ENCODE measurements around the gene NSL1. TPM values are rescaled to one million over a fixed set of nuclear protein-coding genes. Genes with fewer than 3 reads are reported as not detected.
"Not testable (repeated sequence)": the region's sequence is repeated elsewhere in the genome, so short reads cannot be mapped to it uniquely, and the experiment has no call there.

The NSL1 gene
- total RNA-seq, 2 experiments from 2014 or later = 39.8 to 41.8 TPM

- H3K27ac Mint-ChIP-seq = peak overlapping the region; percentile 6
- H3K36me3 Mint-ChIP-seq = peaks cover 37% of the 10 kb centered on the region
- no peaks in the 10 kb centered on the region for H3K27me3 Mint-ChIP-seq
- H3K4me1 Mint-ChIP-seq (ENCODE audit: low read depth) = peaks cover 37% of the 10 kb centered on the region
- intact Hi-C loops (cut with micrococcal nuclease) = loop anchor here (1.0 to 5.0 kb wide), 7 partner anchors 35 to 325 kb away; partner anchors contain the start of gene BATF3
- no peak for DNase-seq
- CTCF ChIA-PET = interaction anchor here (0.5 to 7.8 kb wide), 25 partner anchors 9 to 325 kb away, joined by 3 to 156 read pairs (median 5); partner anchors contain the start of genes BATF3, NSL1 and TATDN3
- no peak overlapping the region for H3K4me3 Mint-ChIP-seq
- POLR2A ChIA-PET = no interaction called here
- no peaks in the 10 kb centered on the region for H3K9me3 Mint-ChIP-seq
These were observed 9.0 kb downstream of the NSL1 start for GRCh38 chr1:212782422-212783154.

DNA sequence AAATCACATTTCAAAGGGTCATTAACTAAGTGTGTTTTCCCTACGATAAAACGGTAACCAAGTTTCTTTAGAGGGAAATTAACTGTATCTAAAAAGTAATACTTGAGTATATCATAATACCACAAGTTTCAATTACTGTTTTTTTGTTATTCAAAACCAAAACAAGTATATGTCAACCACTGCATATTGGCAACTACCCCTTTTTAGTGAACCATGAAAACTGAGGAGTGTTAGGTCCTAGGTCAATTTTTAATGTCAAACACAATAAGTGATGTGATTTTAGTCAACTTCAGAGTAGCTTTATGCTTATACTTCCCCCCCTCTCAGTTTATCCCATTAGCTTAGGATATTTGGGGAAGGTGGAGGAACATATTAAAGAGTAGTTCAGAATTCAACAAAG is 10.4 kb downstream of the NSL1 start:
- intact Hi-C loops (cut with micrococcal nuclease) = loop anchor here (5.0 kb wide), 2 partner anchors 34 to 214 kb away; no protein-coding TSS in a partner anchor
- CTCF ChIA-PET = interaction anchor here (0.7 to 7.8 kb wide), 22 partner anchors 8 to 324 kb away, joined by 3 to 156 read pairs (median 6); partner anchors contain the start of genes BATF3, NSL1 and TATDN3
- peak overlapping the region; percentile 23 for H3K27ac Mint-ChIP-seq
- no peak overlapping the region for H3K4me3 Mint-ChIP-seq
- H3K9me3 Mint-ChIP-seq = no peaks in the 10 kb centered on the region
- DNase-seq = no peak
- H3K36me3 Mint-ChIP-seq = peaks cover 37% of the 10 kb centered on the region
- no peaks in the 10 kb centered on the region for H3K27me3 Mint-ChIP-seq
- H3K4me1 Mint-ChIP-seq (ENCODE audit: low read depth) = peaks cover 37% of the 10 kb centered on the region
- POLR2A ChIA-PET = interaction anchor here (0.8 kb wide), 1 partner anchor 173 kb away, joined by 3 read pairs; the partner anchor contains the start of gene ATF3

DNA sequence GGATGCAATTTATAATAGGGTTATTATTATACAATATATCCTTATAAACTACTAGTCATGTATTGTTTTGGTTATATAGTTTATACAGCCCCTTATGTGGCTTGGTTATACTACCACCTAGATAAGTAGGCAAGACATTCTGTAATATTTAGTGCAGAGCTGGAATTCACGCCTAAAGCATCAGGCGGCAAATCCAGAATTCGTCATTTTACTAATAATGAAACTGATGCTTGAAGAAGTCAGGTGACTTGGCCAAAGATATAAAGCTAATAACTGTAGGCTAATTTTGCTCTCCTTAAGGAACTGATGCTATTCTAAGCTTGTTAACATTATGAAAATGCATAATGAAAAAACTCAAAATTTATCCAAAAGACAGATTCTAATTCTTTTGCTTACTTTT is 10.8 kb downstream of the NSL1 start:
- H3K4me1 Mint-ChIP-seq (ENCODE audit: low read depth) = peaks cover 35% of the 10 kb centered on the region
- H3K27ac Mint-ChIP-seq = no peak overlapping the region
- no peak for DNase-seq
- H3K27me3 Mint-ChIP-seq = no peaks in the 10 kb centered on the region
- H3K36me3 Mint-ChIP-seq = peaks cover 35% of the 10 kb centered on the region
- POLR2A ChIA-PET = interaction anchor here (0.8 kb wide), 2 partner anchors 10 to 173 kb away, joined by 3 read pairs; partner anchors contain the start of genes ATF3 and NSL1
- no peak overlapping the region for H3K4me3 Mint-ChIP-seq
- CTCF ChIA-PET = interaction anchor here (1.0 to 7.8 kb wide), 12 partner anchors 8 to 323 kb away, joined by 3 to 156 read pairs (median 11); partner anchors contain the start of genes BATF3, NSL1 and TATDN3
- H3K9me3 Mint-ChIP-seq = no peaks in the 10 kb centered on the region
- intact Hi-C loops (cut with micrococcal nuclease) = loop anchor here (5.0 kb wide), 2 partner anchors 33 to 213 kb away; no protein-coding TSS in a partner anchor

DNA sequence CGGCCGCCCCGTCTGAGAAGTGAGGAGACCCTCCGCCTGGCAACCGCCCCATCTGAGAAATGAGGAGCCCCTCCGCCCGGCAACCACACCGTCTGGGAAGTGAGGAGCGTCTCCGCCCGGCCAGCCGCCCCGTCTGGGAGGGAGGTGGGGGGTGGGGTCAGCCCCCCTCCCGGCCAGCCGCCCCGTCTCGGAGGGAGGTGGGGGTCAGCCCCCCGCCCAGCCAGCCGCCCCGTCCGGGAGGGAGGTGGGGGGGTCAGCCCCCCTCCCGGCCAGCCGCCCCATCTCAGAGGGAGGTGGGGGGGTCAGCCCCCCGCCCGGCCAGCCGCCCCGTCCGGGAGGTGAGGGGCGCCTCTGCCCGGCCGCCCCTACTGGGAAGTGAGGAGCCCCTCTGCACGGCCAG is 12.5 kb downstream of the NSL1 start:
- intact Hi-C loops (cut with micrococcal nuclease); H3K27me3 Mint-ChIP-seq; H3K9me3 Mint-ChIP-seq; POLR2A ChIA-PET; DNase-seq; H3K4me3 Mint-ChIP-seq; H3K27ac Mint-ChIP-seq; CTCF ChIA-PET: not testable (repeated sequence)
- H3K36me3 Mint-ChIP-seq = peaks cover 34% of the 10 kb centered on the region
- peaks cover 30% of the 10 kb centered on the region for H3K4me1 Mint-ChIP-seq (ENCODE audit: low read depth)

DNA sequence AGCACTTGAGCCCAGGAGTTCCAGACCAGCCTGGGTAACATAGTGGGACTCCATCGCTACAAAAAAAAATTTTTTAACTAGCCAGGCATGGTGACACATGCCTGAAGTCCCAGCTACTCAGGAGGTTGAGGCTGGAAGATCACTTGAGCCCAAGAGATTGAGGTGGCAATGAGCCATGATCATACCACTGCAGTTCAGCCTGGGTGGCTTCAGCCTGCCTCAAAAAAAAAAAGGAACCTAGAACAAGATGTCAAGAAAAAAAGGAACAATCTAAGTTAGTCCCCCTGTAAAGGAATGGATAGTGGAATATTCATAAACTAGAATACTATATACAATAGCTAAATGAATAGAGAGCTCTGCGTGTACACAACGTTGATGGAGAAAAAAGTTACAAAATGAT is 14.4 kb downstream of the NSL1 start:
- Mint-ChIP-seq H3K9me3 (peaks cover under 1% of the 10 kb centered on the region), H3K27ac (no peak overlapping the region), H3K4me3 (no peak overlapping the region), H3K27me3 (no peaks in the 10 kb centered on the region), H3K36me3 (peaks cover 28% of the 10 kb centered on the region), H3K4me1 (ENCODE audit: low read depth) (peaks cover 28% of the 10 kb centered on the region)
- POLR2A ChIA-PET = interaction anchor here (0.6 kb wide), 1 partner anchor 1595 kb away, joined by 3 read pairs; no protein-coding TSS in a partner anchor
- intact Hi-C loops (cut with micrococcal nuclease) = no loop called here
- CTCF ChIA-PET = interaction anchor here (0.5 to 2.7 kb wide), 10 partner anchors 8 to 328 kb away, joined by 3 to 23 read pairs (median 4); partner anchors contain the start of gene BATF3
- no peak for DNase-seq

- intact Hi-C loops (cut with micrococcal nuclease) = no loop called here
- Mint-ChIP-seq H3K4me1 (ENCODE audit: low read depth) (peaks cover 28% of the 10 kb centered on the region), H3K36me3 (peaks cover 37% of the 10 kb centered on the region), H3K27ac (no peak overlapping the region), H3K27me3 (no peaks in the 10 kb centered on the region), H3K4me3 (no peak overlapping the region), H3K9me3 (peaks cover 8% of the 10 kb centered on the region)
- POLR2A ChIA-PET = interaction anchor here (0.6 kb wide), 1 partner anchor 142 kb away, joined by 3 read pairs; no protein-coding TSS in a partner anchor
- DNase-seq = no peak
- CTCF ChIA-PET = no interaction called here
These were observed 16.3 kb downstream of the NSL1 start for GRCh38 chr1:212775241-212775640.

DNA sequence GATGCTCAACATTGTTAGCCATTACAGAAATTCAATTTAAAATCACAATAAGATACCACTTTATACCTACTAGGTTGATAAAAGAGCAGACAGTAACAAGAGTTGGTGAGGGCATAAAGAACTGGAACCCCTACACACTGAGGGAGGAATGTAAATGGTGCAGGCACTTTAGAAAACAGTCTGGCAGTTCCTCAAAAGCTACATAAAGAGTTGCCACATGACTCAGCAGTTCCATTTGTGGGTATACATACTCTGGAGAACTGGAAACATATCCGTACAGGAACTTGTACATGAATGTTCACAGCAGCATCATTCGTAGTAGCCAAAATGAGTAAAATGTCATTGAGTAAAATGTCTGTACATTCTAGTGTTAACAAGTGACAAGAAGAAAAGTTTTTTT is 17.0 kb downstream of the NSL1 start:
- POLR2A ChIA-PET = interaction anchor here (0.6 kb wide), 1 partner anchor 141 kb away, joined by 3 read pairs; no protein-coding TSS in a partner anchor
- Mint-ChIP-seq H3K27ac (no peak overlapping the region), H3K36me3 (peaks cover 42% of the 10 kb centered on the region), H3K27me3 (no peaks in the 10 kb centered on the region), H3K9me3 (peaks cover 15% of the 10 kb centered on the region), H3K4me3 (no peak overlapping the region), H3K4me1 (ENCODE audit: low read depth) (peaks cover 34% of the 10 kb centered on the region)
- intact Hi-C loops (cut with micrococcal nuclease) = no loop called here
- DNase-seq = no peak
- CTCF ChIA-PET = no interaction called here

DNA sequence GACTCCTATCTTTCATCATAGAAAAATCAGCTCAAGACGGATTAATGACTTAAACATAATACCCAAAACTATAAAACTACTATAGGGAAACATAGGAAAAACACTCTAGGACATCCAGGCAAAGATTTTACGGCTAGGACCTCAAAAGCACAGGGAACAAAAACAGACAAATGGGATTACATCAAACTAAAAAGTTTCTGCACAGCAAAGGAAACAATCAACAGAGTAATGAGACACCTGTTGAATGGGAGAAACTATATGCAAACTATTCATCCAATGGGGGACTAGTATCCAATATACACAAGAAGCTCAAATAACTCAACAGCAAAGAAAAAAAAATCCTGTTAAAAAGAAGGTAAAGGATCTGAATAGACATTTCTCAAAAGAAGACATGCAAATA is 18.6 kb downstream of the NSL1 start:
- no peak for DNase-seq
- Mint-ChIP-seq H3K4me3 (no peak overlapping the region), H3K4me1 (ENCODE audit: low read depth) (peaks cover 47% of the 10 kb centered on the region), H3K36me3 (peaks cover 51% of the 10 kb centered on the region), H3K27ac (no peak overlapping the region), H3K9me3 (peaks cover 30% of the 10 kb centered on the region), H3K27me3 (no peaks in the 10 kb centered on the region)
- intact Hi-C loops (cut with micrococcal nuclease) = no loop called here
- ChIA-PET POLR2A (no interaction called here), CTCF (interaction anchor here (1.6 to 1.9 kb wide), 3 partner anchors 9 to 108 kb away, joined by 6 to 10 read pairs (median 8); no protein-coding TSS in a partner anchor)

DNA sequence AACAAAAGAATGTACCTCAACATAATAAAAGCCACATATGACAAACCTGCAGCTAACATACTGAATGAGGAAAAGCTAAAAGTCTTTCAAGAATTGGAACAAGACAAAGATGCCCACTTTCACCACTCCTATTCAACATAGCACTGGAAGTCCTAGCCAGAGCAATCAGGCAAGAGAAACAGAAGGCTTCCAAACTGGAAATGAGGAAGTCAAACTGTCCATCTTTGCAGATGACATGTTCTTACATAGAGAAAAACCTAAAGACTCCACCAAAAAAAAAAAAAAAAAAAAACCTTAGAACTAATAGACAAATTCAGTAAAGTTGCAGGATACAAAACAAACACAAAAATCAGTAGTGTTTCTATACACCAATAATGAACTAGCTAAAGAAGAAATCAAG is 20.2 kb downstream of the NSL1 start:
- Mint-ChIP-seq H3K27ac (no peak overlapping the region), H3K27me3 (no peaks in the 10 kb centered on the region), H3K4me1 (ENCODE audit: low read depth) (peaks cover 52% of the 10 kb centered on the region), H3K9me3 (peaks cover 43% of the 10 kb centered on the region), H3K36me3 (peaks cover 62% of the 10 kb centered on the region), H3K4me3 (no peak overlapping the region)
- no peak for DNase-seq
- ChIA-PET POLR2A (no interaction called here), CTCF (interaction anchor here (1.0 to 4.2 kb wide), 4 partner anchors 11 to 294 kb away, joined by 3 to 24 read pairs (median 4); no protein-coding TSS in a partner anchor)
- intact Hi-C loops (cut with micrococcal nuclease) = no loop called here

DNA sequence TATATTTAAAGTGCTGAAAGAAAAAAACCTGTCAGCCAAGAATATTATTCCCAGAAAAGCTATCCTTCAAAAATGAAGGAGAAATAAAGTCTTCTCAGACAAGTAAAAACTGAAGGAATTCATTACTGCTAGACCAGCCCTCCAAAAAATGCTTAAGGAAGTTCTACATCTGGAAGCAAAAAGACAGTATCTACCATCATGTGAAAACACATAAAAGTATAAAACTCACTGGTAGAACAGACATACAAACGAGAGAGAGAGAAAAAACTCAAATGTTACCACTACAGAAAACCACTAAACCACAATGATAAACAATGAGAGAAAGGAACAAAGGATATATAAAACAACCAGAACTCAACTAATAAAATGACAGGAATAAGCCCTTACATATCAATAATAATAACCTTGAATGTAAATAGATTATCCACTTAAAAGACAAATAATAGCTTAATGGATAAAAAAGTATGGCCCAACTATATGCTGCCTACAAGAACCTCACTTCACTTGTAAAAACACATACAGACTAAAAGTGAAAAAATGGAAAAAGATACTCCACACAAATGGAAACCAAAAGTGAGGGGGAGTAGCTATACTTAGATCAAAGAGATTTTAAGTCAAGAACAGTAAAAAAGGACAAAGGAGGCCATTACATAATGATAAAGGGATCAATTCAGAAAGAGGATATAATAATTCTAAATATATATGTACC is 22.0 kb downstream of the NSL1 start:
- POLR2A ChIA-PET = interaction anchor here (0.6 to 1.5 kb wide), 5 partner anchors 19 to 254 kb away, joined by 3 to 7 read pairs (median 4); partner anchors contain the start of genes NSL1 and TATDN3
- Mint-ChIP-seq H3K9me3 (peaks cover 46% of the 10 kb centered on the region), H3K4me3 (peak overlapping the region; percentile 34), H3K36me3 (peaks cover 70% of the 10 kb centered on the region), H3K27me3 (no peaks in the 10 kb centered on the region), H3K4me1 (ENCODE audit: low read depth) (peaks cover 55% of the 10 kb centered on the region), H3K27ac (peak overlapping the region; percentile 30)
- intact Hi-C loops (cut with micrococcal nuclease) = loop anchor here (1.0 kb wide), 1 partner anchor 16 kb away; no protein-coding TSS in a partner anchor
- CTCF ChIA-PET = interaction anchor here (0.6 to 4.2 kb wide), 21 partner anchors 8 to 734 kb away, joined by 3 to 24 read pairs (median 4); partner anchors contain the start of genes DTL, NSL1 and TATDN3
- DNase-seq = no peak

DNA sequence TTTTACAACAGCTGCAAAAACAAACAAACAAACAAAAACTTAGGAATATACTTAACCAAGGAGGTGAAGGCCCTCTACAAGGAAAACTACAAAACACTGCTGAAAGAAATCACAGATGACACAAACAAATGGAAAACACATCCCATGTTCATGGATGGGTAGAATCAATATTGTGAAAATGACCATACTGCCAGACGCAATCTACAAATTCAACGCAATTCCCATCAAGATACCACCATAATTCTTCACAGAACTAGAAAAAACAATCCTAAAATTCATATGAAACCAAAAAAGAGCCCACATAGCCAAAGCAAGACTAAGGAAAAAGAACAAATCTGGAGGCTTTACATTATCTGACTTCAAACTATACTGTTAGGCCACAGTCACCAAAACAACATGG is 24.8 kb downstream of the NSL1 start:
- H3K4me3 Mint-ChIP-seq; DNase-seq; H3K27me3 Mint-ChIP-seq; intact Hi-C loops (cut with micrococcal nuclease); CTCF ChIA-PET; H3K27ac Mint-ChIP-seq; POLR2A ChIA-PET: not testable (repeated sequence)
- Mint-ChIP-seq H3K9me3 (peaks cover 42% of the 10 kb centered on the region), H3K36me3 (peaks cover 67% of the 10 kb centered on the region), H3K4me1 (ENCODE audit: low read depth) (peaks cover 47% of the 10 kb centered on the region)

Measured in activated CD4-positive, alpha-beta memory T cell treated with anti-CD3 and anti-CD28 coated beads for 36 hours (primary cell).